ENCODE results near the gene CARS2.
"Not testable (repeated sequence)": the region's sequence is repeated elsewhere in the genome, so short reads cannot be mapped to it uniquely, and the experiment has no call there.

Gene CARS2

GRCh38 chr13:110699148-110700145 lies 6.5 kb downstream of the CARS2 start:
- Histone ChIP-seq H2AFZ (no peak overlapping the region), H3K9me3 (ENCODE audit: control insufficient read depth, low read length) (no peaks in the 10 kb centered on the region), H3K4me1 (peaks cover 6% of the 10 kb centered on the region), H3K27ac (no peak overlapping the region), H3K27me3 (ENCODE audit: control insufficient read depth, insufficient read depth, low read length) (no peaks in the 10 kb centered on the region), H3K9ac (no peak overlapping the region), H3K36me3 (ENCODE audit: control insufficient read depth, insufficient read depth, low read length) (no peaks in the 10 kb centered on the region), H3K4me2 (ENCODE audit: low read length) (no peak overlapping the region), H3K79me2 (peaks cover 4% of the 10 kb centered on the region), H3K4me3 (ENCODE audit: low read depth, low read length) (no peak overlapping the region)
- TF ChIP-seq CTCF (IDR thresholded peaks at IDR 0.05): no peak

GRCh38 chr13:110698689-110699088 lies 7.2 kb downstream of the CARS2 start:
- Histone ChIP-seq H3K36me3 (ENCODE audit: control insufficient read depth, insufficient read depth, low read length) (no peaks in the 10 kb centered on the region), H3K27ac (no peak overlapping the region), H3K4me2 (ENCODE audit: low read length) (no peak overlapping the region), H3K4me3 (ENCODE audit: low read depth, low read length) (no peak overlapping the region), H3K4me1 (peaks cover 6% of the 10 kb centered on the region), H2AFZ (no peak overlapping the region), H3K9ac (no peak overlapping the region), H3K27me3 (ENCODE audit: control insufficient read depth, insufficient read depth, low read length) (no peaks in the 10 kb centered on the region), H3K79me2 (peaks cover 4% of the 10 kb centered on the region), H3K9me3 (ENCODE audit: control insufficient read depth, low read length) (no peaks in the 10 kb centered on the region)
- no peak for TF ChIP-seq CTCF (IDR thresholded peaks at IDR 0.05)

- Histone ChIP-seq H3K4me1 (peaks cover 6% of the 10 kb centered on the region), H3K27me3 (ENCODE audit: control insufficient read depth, insufficient read depth, low read length) (no peaks in the 10 kb centered on the region), H2AFZ (no peak overlapping the region), H3K4me3 (ENCODE audit: low read depth, low read length) (no peak overlapping the region), H3K36me3 (ENCODE audit: control insufficient read depth, insufficient read depth, low read length) (no peaks in the 10 kb centered on the region), H3K4me2 (ENCODE audit: low read length) (no peak overlapping the region), H3K9ac (no peak overlapping the region), H3K79me2 (peaks cover 2% of the 10 kb centered on the region), H3K9me3 (ENCODE audit: control insufficient read depth, low read length) (no peaks in the 10 kb centered on the region), H3K27ac (no peak overlapping the region)
- TF ChIP-seq CTCF (IDR thresholded peaks at IDR 0.05): no peak
Observed at GRCh38 chr13:110697842-110698241, 8.1 kb downstream of the CARS2 start.

- no peaks in the 10 kb centered on the region for H3K36me3 ChIP-seq (ENCODE audit: control insufficient read depth, insufficient read depth, low read length)
- TF ChIP-seq CTCF (IDR thresholded peaks at IDR 0.05): no peak
Observed at GRCh38 chr13:110696776-110697175, 9.1 kb downstream of the CARS2 start.

GRCh38 chr13:110695774-110696173 lies 10.1 kb downstream of the CARS2 start:
- not testable (repeated sequence) for H3K9ac ChIP-seq; H3K27me3 ChIP-seq (ENCODE audit: control insufficient read depth, insufficient read depth, low read length); H2AFZ ChIP-seq; H3K36me3 ChIP-seq (ENCODE audit: control insufficient read depth, insufficient read depth, low read length); H3K4me3 ChIP-seq (ENCODE audit: low read depth, low read length); H3K9me3 ChIP-seq (ENCODE audit: control insufficient read depth, low read length); H3K27ac ChIP-seq; H3K79me2 ChIP-seq; H3K4me2 ChIP-seq (ENCODE audit: low read length); H3K4me1 ChIP-seq

More at GRCh38 chr13:110696776-110697175, 9.1 kb downstream of the CARS2 start:
- Histone ChIP-seq H3K9ac (no peak overlapping the region), H3K27ac (no peak overlapping the region), H3K4me3 (ENCODE audit: low read depth, low read length) (no peak overlapping the region), H2AFZ (no peak overlapping the region), H3K4me1 (no peaks in the 10 kb centered on the region), H3K4me2 (ENCODE audit: low read length) (no peak overlapping the region), H3K27me3 (ENCODE audit: control insufficient read depth, insufficient read depth, low read length) (no peaks in the 10 kb centered on the region), H3K79me2 (no peaks in the 10 kb centered on the region), H3K9me3 (ENCODE audit: control insufficient read depth, low read length) (no peaks in the 10 kb centered on the region)
